HEK293 (cell line): ENCODE results near the gene MYO5C.

Source experiments
- CTCF ChIA-PET: fragments of 350-600 bp; formaldehyde crosslinking; extraction: SDS; loops from one replicate; lab custom pipeline; 2021; ENCODE audit warnings: antibody characterized with exemption; lab: Yijun Ruan, JAX
- POLR2A ChIA-PET: fragments of 300-600 bp; formaldehyde crosslinking; extraction: SDS; loops from one replicate; lab custom pipeline; 2020; ENCODE audit warnings: antibody characterized with exemption, inconsistent platforms; lab: Yijun Ruan, JAX
- H3K27ac ChIP-seq: fragments of 200-500 bp; sonication (Bioruptor generic); 2 replicates; pipeline ENCODE4 v1.5.1; 2014; ENCODE audit warnings: low read depth, low read length, control low read depth, inconsistent platforms; ENCODE audit errors: extremely low read depth
- H3K36me3 ChIP-seq, 2 experiments: fragments of 200-500 bp in 1 of 2; sonication (Bioruptor generic) in 1 of 2; 1 replicate in 1 of 2; 2 replicates in 1 of 2; pipeline ENCODE4 v1.5.1; 2014 to 2017; ENCODE audit warnings: inconsistent platforms in 2 of 2, low read length in 2 of 2; ENCODE audit not compliant: control insufficient read depth in 2 of 2, insufficient read depth in 1 of 2
- H3K4me1 ChIP-seq: fragments of 200-500 bp; sonication (Bioruptor generic); 2 replicates; pipeline ENCODE4 v1.5.1; 2014; ENCODE audit warnings: mild to moderate bottlenecking, low read length, inconsistent platforms; ENCODE audit not compliant: control insufficient read depth, insufficient read depth
- H3K4me3 ChIP-seq: 2 replicates; pipeline ENCODE4 v1.5.1; 2011; ENCODE audit warnings: low read depth, mild to moderate bottlenecking, control low read depth, low read length, moderate library complexity
- H3K9me3 ChIP-seq: fragments of 200-500 bp; sonication (Bioruptor generic); 2 replicates; pipeline ENCODE4 v1.5.1; 2014; ENCODE audit warnings: low read depth, low read length, inconsistent platforms; ENCODE audit not compliant: control insufficient read depth, insufficient read depth
- IKZF3 ChIP-seq: fragments of 450-650 bp; IDR thresholded peaks from 2 replicates; pipeline ENCODE4 v1.5.0; 2018; ENCODE audit warnings: missing biosample characterization, mild to moderate bottlenecking, missing genetic modification characterization, moderate library complexity
- KLF1 ChIP-seq: fragments of 450-650 bp; formaldehyde crosslinking; IDR thresholded peaks from 2 replicates; pipeline ENCODE4 v1.5.1; 2016; ENCODE audit warnings: missing biosample characterization, missing genetic modification characterization
- KLF10 ChIP-seq: fragments of 450-650 bp; IDR thresholded peaks from 2 replicates; pipeline ENCODE4 v1.5.1; 2018; ENCODE audit warnings: missing biosample characterization, mild to moderate bottlenecking, missing genetic modification characterization
- KLF16 ChIP-seq: fragments of 450-650 bp; formaldehyde crosslinking; IDR thresholded peaks from 2 replicates; pipeline ENCODE4 v1.5.1; 2017; ENCODE audit warnings: missing biosample characterization, missing genetic modification characterization
- OSR2 ChIP-seq: fragments of 450-650 bp; formaldehyde crosslinking; IDR thresholded peaks from 2 replicates; pipeline ENCODE4 v1.5.1; 2016; ENCODE audit warnings: missing biosample characterization, missing genetic modification characterization
- PRDM2 ChIP-seq: fragments of 450-650 bp; formaldehyde crosslinking; IDR thresholded peaks from 2 replicates; pipeline ENCODE4 v1.5.1; 2016; ENCODE audit warnings: missing biosample characterization, missing genetic modification characterization, borderline replicate concordance
- YY2 ChIP-seq: fragments of 450-650 bp; formaldehyde crosslinking; IDR thresholded peaks from 2 replicates; pipeline ENCODE4 v1.5.1; 2016; ENCODE audit warnings: missing biosample characterization, missing genetic modification characterization
- ZBTB17 ChIP-seq: fragments of 450-650 bp; formaldehyde crosslinking; IDR thresholded peaks from 2 replicates; pipeline ENCODE4 v1.5.1; 2016; ENCODE audit warnings: missing biosample characterization, missing genetic modification characterization
- ZFP41 ChIP-seq: fragments of 450-650 bp; formaldehyde crosslinking; IDR thresholded peaks from 2 replicates; pipeline ENCODE4 v1.5.1; 2016; ENCODE audit warnings: missing biosample characterization, missing genetic modification characterization, borderline replicate concordance
- ZNF133 ChIP-seq: fragments of 450-650 bp; formaldehyde crosslinking; IDR thresholded peaks from 2 replicates; pipeline ENCODE4 v1.5.1; 2016; ENCODE audit warnings: missing biosample characterization, missing genetic modification characterization
- ZNF223 ChIP-seq: fragments of 450-650 bp; formaldehyde crosslinking; IDR thresholded peaks from 2 replicates; pipeline ENCODE4 v1.5.1; 2016; ENCODE audit warnings: missing biosample characterization, missing genetic modification characterization
- ZNF311 ChIP-seq: fragments of 450-650 bp; formaldehyde crosslinking; IDR thresholded peaks from 2 replicates; pipeline ENCODE4 v1.5.1; 2017; ENCODE audit warnings: missing biosample characterization, missing genetic modification characterization, borderline replicate concordance
- ZNF37A ChIP-seq: fragments of 450-650 bp; IDR thresholded peaks from 2 replicates; pipeline ENCODE4 v1.5.1; 2018; ENCODE audit warnings: missing biosample characterization, missing genetic modification characterization
- ZNF449 ChIP-seq: fragments of 450-650 bp; formaldehyde crosslinking; IDR thresholded peaks from 2 replicates; pipeline ENCODE4 v1.5.1; 2017; ENCODE audit warnings: missing biosample characterization, mild to moderate bottlenecking, missing genetic modification characterization, moderate library complexity
- ZNF530 ChIP-seq: fragments of 450-650 bp; formaldehyde crosslinking; IDR thresholded peaks from 2 replicates; pipeline ENCODE4 v1.5.1; 2016; ENCODE audit warnings: low read depth, missing biosample characterization, missing genetic modification characterization
- ZNF555 ChIP-seq: fragments of 450-650 bp; formaldehyde crosslinking; conservative IDR thresholded peaks from 2 replicates; pipeline ENCODE4 v1.5.1; 2017; ENCODE audit warnings: missing biosample characterization, mild to moderate bottlenecking, missing genetic modification characterization, inconsistent platforms
- ZNF843 ChIP-seq: fragments of 450-650 bp; formaldehyde crosslinking; IDR thresholded peaks from 2 replicates; pipeline ENCODE4 v1.5.1; 2016; ENCODE audit warnings: missing biosample characterization, missing genetic modification characterization
- TF ChIP-seq, protein P1 (sequence below): fragments of 450-650 bp; formaldehyde crosslinking; IDR thresholded peaks from 2 replicates; pipeline ENCODE4 v1.5.1; 2017; ENCODE audit warnings: missing biosample characterization, missing genetic modification characterization

The MYO5C gene

GRCh38 chr15:52162260-52162659 lies 133.3 kb downstream of the MYO5C start:
- Histone ChIP-seq H3K4me3 (no peak overlapping the region), H3K36me3 (peaks cover 0 to 3% of the 10 kb centered on the region in 2 experiments; a peak in 1 of 3 replicates), H3K27ac (no peak overlapping the region), H3K4me1 (no peaks in the 10 kb centered on the region), H3K9me3 (no peaks in the 10 kb centered on the region)
- CTCF ChIA-PET, result interaction anchor here (0.6 to 0.7 kb wide), 2 partner anchors 12 to 924 kb away, joined by 4 read pairs; no protein-coding TSS in a partner anchor
- no peak for TF ChIP-seq ZFP41 (tag by site-specific recombination)
- no peak for TF ChIP-seq PRDM2
- TF ChIP-seq ZNF37A (tag by site-specific recombination), result no peak
- no peak for TF ChIP-seq OSR2 (tag by site-specific recombination)
- TF ChIP-seq KLF1 (tag by site-specific recombination), result no peak
- no peak for TF ChIP-seq IKZF3 (tag by site-specific recombination)
- no peak for TF ChIP-seq KLF10 (tag by site-specific recombination)
- no peak for TF ChIP-seq ZNF843 (tag by site-specific recombination)
- TF ChIP-seq ZNF555, result no peak
- TF ChIP-seq ZNF133 (tag by site-specific recombination), result no peak
- no peak for TF ChIP-seq KLF16
- no peak for TF ChIP-seq ZNF530 (tag by site-specific recombination)
- TF ChIP-seq ZNF223, result no peak
- TF ChIP-seq YY2 (tag by site-specific recombination), result no peak
- TF ChIP-seq ZNF311 (tag by site-specific recombination), result no peak
- TF ChIP-seq, protein P1, sequence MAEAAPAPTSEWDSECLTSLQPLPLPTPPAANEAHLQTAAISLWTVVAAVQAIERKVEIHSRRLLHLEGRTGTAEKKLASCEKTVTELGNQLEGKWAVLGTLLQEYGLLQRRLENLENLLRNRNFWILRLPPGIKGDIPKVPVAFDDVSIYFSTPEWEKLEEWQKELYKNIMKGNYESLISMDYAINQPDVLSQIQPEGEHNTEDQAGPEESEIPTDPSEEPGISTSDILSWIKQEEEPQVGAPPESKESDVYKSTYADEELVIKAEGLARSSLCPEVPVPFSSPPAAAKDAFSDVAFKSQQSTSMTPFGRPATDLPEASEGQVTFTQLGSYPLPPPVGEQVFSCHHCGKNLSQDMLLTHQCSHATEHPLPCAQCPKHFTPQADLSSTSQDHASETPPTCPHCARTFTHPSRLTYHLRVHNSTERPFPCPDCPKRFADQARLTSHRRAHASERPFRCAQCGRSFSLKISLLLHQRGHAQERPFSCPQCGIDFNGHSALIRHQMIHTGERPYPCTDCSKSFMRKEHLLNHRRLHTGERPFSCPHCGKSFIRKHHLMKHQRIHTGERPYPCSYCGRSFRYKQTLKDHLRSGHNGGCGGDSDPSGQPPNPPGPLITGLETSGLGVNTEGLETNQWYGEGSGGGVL (tag by site-specific recombination), result no peak
- TF ChIP-seq ZBTB17 (tag by site-specific recombination), result no peak
- no peak for TF ChIP-seq ZNF449 (tag by site-specific recombination)
- POLR2A ChIA-PET, result no interaction called here
